HG02642 (cell line): ENCODE data around the gene PKDCC.
"Not testable (repeated sequence)": the region's sequence is repeated elsewhere in the genome, so short reads cannot be mapped to it uniquely, and the experiment has no call there.

Source experiments
- ATAC-seq: cut with Tn5 transposase; IDR thresholded peaks from one replicate; pipeline ENCODE4 v1.9.1; 2021; ENCODE audit warnings: mild to moderate bottlenecking; ENCODE audit not compliant: unreplicated experiment, poor library complexity

The PKDCC gene

DNA sequence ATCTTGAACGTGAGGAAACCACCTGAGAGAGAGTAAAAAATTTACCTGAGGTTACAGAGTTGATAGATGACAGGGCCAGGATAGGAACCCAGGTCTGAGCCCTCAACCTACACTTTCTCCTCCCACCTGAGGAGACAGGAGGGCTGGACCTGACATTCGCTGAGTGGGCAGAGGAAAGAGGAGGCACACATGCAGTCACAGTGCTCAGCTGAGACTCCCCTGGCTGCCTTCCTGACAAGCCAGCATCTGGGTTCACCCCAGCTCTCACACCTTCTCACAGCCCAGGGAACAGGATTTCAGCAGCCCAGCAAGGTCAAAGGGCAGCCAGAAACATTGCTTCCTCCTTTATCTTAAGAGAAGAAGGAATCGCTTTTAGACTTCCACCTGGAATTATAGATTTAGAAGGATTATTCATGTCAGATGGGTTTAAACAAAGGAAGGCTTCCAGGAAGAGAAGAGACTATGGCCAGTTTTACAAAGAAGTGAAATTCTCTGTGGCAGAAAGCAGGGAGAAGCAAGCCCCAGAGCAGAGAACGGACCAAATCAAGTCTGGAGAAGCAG lies 18.1 kb upstream of the PKDCC start:
- ATAC-seq = no peak

DNA sequence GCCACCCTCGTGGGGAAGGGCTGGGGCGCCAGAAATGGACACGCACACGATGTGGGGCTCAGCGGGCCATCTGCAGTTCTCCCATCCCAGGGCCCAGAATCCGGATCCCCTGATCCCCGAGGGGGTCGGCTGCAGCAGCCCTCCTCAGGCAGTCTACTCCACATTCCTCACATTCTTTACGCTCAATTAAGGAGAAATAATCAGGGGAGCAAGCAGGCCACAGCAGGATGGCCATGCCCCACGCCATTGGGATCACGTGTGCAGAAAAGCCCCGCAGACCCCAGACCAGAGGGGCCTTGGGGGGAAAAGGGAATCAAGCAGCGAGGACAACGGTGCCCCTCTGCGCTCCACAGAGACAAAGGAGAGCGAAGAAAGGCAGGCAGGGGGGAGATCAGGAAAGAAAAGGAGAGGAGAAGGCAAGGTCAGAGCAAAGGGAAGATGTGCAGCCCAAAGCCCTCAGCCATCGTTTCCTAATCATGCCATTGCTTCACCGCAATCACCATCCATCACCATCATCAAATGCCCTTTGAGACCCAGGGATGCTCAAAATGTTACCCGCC lies 17.5 kb upstream of the PKDCC start:
- ATAC-seq = no peak

- ATAC-seq = no peak
Measured at GRCh38 chr2:42030829-42031228, 17.0 kb upstream of the PKDCC start.

DNA sequence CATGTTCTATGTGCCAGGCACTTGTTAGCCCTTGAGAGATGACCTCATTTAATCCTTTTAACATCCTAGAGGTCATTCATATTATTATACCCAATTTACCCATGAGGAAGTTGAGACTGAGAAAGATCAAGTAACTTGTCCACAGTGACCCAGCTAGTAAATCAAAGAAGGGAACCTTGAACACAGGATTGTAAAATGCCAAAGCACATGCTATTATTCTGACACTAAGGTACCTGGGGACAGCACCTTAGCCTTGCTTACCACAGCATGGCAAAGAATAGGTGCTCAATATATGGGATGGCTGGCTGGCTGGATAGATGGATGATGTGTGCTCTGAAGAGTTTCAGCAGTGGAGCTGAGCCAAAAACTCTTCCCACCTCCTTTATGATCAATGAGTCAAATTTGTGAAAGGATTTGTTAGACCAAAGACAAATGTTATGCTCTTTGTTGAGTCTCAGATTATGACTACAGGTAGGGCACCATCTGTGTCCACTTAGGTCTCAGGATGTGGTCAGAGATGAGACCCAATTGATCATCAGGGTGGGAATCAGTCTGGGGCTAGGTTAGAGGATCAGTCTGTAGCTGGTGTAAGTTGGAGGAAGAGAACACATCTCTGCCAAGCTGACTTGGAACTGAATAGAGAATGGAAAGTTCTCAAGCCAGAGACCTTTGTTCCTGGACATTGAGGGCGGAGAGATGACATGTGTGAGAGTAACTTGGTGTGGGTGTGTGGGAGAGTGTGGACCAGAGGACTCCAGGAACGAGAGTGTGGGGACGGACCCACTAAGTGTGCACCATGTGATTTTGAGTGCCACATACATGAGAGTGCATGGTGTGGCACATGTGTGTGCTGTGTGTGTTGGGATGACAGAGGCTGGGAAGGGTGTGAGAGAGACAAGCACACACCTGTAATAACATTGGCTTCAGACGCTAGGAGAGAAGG lies 16.3 kb upstream of the PKDCC start:
- no peak for ATAC-seq

- no peak for ATAC-seq
Measured at GRCh38 chr2:42032224-42032620, 15.6 kb upstream of the PKDCC start.

DNA sequence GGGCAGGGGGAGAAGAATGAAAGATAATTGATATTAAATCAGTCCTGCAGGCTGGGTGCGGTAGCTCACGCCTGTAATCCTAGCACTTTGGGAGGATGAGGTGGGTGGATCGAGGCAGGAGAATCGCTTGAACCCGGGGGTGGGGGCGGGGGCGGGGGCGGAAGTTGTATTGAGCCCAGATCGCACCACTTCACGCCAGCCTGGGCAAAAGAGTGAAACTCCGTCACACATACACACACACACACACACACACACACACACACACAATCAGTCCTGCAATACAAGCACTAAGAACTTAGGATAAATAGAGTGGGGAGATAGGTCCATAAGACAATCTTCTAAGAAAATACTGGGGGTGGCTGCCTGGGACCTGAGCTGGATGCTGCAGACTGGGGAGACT lies 15.1 kb upstream of the PKDCC start:
- no peak for ATAC-seq

DNA sequence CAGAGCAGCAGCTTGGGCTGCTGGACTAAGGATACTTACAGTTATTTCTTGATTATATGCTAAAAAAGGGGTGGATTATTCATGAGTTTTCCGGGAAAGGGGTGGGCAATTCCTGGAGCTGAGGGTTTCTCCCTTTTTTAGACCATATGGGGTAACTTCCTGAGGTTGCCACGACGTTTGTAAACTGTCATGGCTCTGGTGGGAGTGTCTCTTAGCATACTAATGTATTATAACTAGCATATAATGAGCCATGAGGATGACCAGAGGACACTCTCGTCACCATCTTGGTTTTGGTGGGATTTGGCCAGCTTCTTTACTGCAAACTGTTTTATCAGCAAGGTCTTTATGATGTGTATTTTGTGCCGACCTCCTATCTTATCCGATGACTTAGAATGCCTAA lies 13.7 kb upstream of the PKDCC start:
- ATAC-seq = not testable (repeated sequence)

DNA sequence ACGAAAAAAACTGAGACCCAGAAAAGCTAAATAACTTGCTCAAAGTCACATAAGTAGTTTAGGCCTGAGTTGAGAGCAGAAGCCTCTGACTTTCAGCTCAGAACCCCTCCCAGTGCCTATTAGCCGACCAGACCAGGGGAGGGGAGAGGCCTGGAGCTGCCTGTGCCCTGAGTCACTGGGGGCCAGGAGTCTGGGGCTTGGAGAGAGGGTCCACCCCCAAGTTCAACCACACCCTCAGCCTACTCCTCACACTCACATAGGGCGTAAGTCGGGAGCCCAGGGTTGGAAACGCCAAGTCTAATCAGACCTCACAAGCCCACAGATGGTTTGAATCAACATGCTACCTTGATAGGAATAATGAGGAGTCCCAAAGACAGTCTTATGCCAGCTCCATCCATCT lies 12.6 kb upstream of the PKDCC start:
- no peak for ATAC-seq

DNA sequence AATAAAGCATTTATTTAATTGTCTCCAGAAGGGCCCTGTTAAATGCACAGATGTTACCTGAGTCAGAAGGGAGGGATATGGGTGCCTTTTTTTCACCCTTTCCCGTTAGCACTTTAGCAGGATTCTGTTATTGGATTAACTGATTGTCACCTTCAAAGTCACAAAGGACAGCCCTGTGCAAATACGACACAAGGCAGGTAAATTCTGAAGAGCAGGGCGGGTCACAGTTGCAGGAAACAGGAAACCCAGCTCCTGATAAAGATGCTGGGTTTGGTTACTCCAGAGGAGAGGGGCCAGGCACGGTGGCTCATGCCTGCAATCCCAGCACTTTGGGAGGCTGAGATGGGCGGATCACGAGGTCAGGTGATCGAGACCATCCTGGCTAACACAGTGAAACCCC lies 11.4 kb upstream of the PKDCC start:
- ATAC-seq = no peak

GRCh38 chr2:42036940-42037339 lies 10.9 kb upstream of the PKDCC start:
- ATAC-seq = no peak

GRCh38 chr2:42040643-42041278 lies 7.1 kb upstream of the PKDCC start:
- no peak for ATAC-seq

- no peak for ATAC-seq
Measured at GRCh38 chr2:42041377-42042127, 6.3 kb upstream of the PKDCC start.

GRCh38 chr2:42042631-42043355 lies 5.0 kb upstream of the PKDCC start:
- no peak for ATAC-seq

DNA sequence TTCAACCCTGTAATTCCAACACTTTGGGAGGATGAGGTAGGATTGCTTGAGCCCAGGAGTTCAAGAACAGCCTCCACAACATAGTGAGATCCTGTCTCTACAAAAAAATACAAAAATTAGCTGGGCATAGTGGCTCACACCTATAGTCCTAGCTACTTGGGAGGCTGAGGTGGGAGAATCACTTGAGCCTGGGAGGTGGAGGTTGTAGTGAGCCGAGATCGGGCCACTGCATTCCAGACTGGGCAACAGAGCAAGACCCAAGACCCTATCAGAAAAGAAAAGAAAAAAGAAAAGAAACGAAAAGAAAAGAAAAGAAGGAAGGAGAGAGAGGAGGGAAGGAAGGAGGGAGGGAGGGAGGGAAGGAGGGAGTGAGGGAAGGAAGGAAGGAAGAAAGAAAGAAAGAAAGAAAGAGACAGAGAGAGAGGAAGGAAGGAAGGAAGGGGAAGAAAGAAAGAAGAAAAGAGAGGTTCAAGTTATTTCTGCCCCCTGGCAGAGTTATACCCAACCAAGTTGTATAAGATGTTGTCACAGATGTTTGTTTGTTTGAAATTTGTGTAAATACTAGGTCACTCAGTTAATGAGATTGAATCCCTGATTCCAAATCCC lies 3.9 kb upstream of the PKDCC start:
- ATAC-seq = no peak

- ATAC-seq = no peak
Measured at GRCh38 chr2:42044939-42045338, 2.9 kb upstream of the PKDCC start.

- ATAC-seq = no peak
Measured at GRCh38 chr2:42045352-42045751, 2.5 kb upstream of the PKDCC start.

DNA sequence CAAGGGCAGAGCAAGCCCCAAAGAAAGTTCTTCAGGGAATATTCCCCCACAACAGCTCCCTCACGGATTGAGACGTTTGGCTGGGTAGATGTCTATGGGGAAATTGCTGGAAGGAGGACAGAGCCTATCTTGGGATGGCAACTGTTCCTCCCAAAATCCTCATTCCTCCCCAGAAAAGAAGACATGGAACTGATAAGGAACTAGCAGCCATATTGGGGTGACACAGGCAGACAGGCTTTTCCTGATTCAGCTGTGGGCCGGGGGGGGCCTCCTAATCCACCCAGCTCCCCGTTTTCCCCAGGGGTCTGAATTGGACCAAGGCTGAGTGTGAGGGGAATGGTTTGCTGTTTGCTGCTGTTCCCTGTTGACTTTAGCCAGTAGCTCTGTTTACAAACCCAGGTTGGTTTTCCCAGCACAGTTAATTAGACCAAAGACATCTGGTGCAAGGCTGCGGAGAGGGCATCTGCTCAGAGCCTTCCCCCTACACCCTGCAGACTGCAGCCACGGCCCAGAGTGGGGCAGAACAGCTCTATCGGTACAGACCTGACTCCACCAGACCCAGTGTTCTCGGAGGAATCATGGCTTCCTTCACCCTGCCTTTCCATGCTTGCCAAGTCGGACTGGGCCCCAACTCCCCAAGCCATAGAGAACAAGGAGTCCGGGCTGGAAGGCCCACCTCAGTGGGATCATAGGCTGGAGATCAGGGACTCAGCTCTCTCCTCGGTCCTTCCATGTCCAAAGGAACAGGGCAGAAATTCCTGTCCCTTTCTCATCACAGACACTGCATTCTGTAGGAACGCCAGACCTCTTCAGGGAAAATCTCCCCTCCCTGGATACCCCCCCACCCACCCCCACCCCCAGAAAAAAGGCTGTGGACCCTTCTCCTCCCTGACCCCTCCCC lies 1.7 kb upstream of the PKDCC start:
- no peak for ATAC-seq

DNA sequence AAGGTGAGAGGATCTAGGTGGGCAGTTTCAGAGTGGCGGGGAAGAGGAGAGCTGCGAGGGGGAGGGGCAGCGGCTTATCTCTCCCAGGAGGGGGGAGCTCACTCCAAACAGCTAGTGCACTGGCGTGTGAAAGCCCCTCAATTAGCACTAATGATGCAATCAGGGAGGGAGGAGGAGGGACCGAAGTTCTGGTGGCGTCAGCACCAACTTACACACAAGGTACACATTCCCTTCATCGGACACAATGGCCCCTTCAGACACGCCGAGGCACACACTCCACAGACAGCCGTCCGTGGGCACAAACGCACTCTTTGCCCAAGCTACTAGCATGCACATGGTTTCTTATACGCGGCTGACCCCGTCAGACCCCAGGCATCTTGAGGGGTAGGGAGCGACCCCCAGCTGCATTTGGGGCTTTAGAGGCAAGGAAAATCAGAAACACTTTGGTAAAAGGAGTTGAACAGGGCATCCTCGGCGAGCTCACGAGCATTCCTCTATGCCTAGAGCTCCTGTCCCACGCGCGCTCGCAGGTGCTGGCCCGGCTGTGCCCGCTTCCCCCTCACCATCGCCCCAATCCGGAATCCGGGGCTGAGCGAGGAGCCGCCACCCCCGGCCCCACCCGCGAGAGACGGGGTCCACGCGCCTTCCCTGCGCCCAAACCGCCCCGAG lies 868 bp upstream of the PKDCC start:
- no peak for ATAC-seq
